HG02798 (cell line): ENCODE measurements around the gene CALCOCO1.
"Not testable (repeated sequence)": the region's sequence is repeated elsewhere in the genome, so short reads cannot be mapped to it uniquely, and the experiment has no call there.

Source experiments
- ATAC-seq: cut with Tn5 transposase; IDR thresholded peaks from one replicate; pipeline ENCODE4 v1.9.1; 2021; ENCODE audit warnings: mild to moderate bottlenecking; ENCODE audit not compliant: unreplicated experiment, poor library complexity

Gene CALCOCO1

GRCh38 chr12:53701518-53702264 lies 25.6 kb downstream of the CALCOCO1 start:
- ATAC-seq, result peak; percentile 71

- no peak for ATAC-seq
These were observed 26.7 kb downstream of the CALCOCO1 start for GRCh38 chr12:53700567-53700966.

GRCh38 chr12:53699678-53700025 lies 27.6 kb downstream of the CALCOCO1 start:
- no peak for ATAC-seq

GRCh38 chr12:53698948-53699677 lies 28.1 kb downstream of the CALCOCO1 start:
- no peak for ATAC-seq

GRCh38 chr12:53696655-53697331 lies 30.5 kb downstream of the CALCOCO1 start:
- no peak for ATAC-seq

- no peak for ATAC-seq
These were observed 31.0 kb downstream of the CALCOCO1 start for GRCh38 chr12:53696285-53696654.

- no peak for ATAC-seq
These were observed 31.8 kb downstream of the CALCOCO1 start for GRCh38 chr12:53695152-53696145.

- ATAC-seq, result no peak
These were observed 32.5 kb downstream of the CALCOCO1 start for GRCh38 chr12:53694756-53695151.

- ATAC-seq, result no peak
These were observed 39.1 kb downstream of the CALCOCO1 start for GRCh38 chr12:53688134-53688533.

- no peak for ATAC-seq
These were observed 40.8 kb downstream of the CALCOCO1 start for GRCh38 chr12:53686436-53686835.

GRCh38 chr12:53684654-53685220 lies 42.5 kb downstream of the CALCOCO1 start:
- no peak for ATAC-seq

GRCh38 chr12:53683983-53684382 lies 43.3 kb downstream of the CALCOCO1 start:
- no peak for ATAC-seq

- ATAC-seq, result no peak
These were observed 43.8 kb downstream of the CALCOCO1 start for GRCh38 chr12:53683494-53683893.

- ATAC-seq, result not testable (repeated sequence)
These were observed 47.2 kb downstream of the CALCOCO1 start for GRCh38 chr12:53680061-53680460.

- ATAC-seq, result no peak
These were observed 49.5 kb downstream of the CALCOCO1 start for GRCh38 chr12:53677800-53678148.

- ATAC-seq, result no peak
These were observed 50.0 kb downstream of the CALCOCO1 start for GRCh38 chr12:53677016-53677799.

GRCh38 chr12:53676656-53677015 lies 50.6 kb downstream of the CALCOCO1 start:
- ATAC-seq, result no peak

- ATAC-seq, result peak; percentile 96
These were observed 51.3 kb downstream of the CALCOCO1 start, which contains the start of gene ATP5MC2 for GRCh38 chr12:53675701-53676607. Gene ATP5MC2 (minus strand): TSS chr12:53676083. CDS start chr12:53672614, 3,469 bp downstream.
